ENCODE measurements around the gene PTBP1.
A peak's percentile ranks its signal among the peaks of the same experiment; 100 is the strongest.

Gene PTBP1

GRCh38 chr19:782878-783668, 14.2 kb upstream of the PTBP1 start:
- H3K4me3 ChIP-seq (ENCODE audit: low read length) = peak overlapping the region; percentile 49
- no peak for DNase-seq (ENCODE audit: low read depth)
- TF ChIP-seq CTCF (conservative IDR thresholded peaks at IDR 0.05; ENCODE audit: low read depth, low read length) = no peak

DNA sequence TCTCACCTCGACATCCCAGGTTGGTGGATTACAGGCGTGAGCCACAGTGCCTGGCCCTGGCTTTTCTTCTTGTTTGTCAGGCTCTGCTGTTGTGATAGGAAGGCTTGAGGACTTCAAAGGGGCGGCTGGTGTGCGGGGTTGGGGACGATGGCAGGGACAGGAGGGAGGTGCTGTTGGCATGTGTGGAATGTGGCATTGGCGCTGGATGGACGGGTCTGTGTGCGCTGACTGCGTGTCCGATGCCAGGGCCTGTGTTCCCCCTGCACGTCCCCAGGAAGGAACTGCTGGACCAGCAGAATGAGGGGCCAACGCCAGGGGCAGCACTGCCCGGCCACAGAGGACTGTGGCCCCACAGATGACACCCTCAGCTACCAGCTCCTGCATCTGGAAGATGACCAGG, 12.7 kb upstream of the PTBP1 start:
- peak; percentile 17 for TF ChIP-seq CTCF (conservative IDR thresholded peaks at IDR 0.05; ENCODE audit: low read depth, low read length)
- peak overlapping the region; percentile 29 for H3K4me3 ChIP-seq (ENCODE audit: low read length)
- DNase-seq (ENCODE audit: low read depth) = no peak

- no peak for DNase-seq (ENCODE audit: low read depth)
- H3K4me3 ChIP-seq (ENCODE audit: low read length) = no peak overlapping the region
- TF ChIP-seq CTCF (conservative IDR thresholded peaks at IDR 0.05; ENCODE audit: low read depth, low read length) = no peak
These were observed 9.7 kb upstream of the PTBP1 start for GRCh38 chr19:787536-787935.

GRCh38 chr19:788686-788982, 8.6 kb upstream of the PTBP1 start:
- H3K4me3 ChIP-seq (ENCODE audit: low read length) = no peak overlapping the region
- no peak for DNase-seq (ENCODE audit: low read depth)
- no peak for TF ChIP-seq CTCF (conservative IDR thresholded peaks at IDR 0.05; ENCODE audit: low read depth, low read length)

- no peak for TF ChIP-seq CTCF (conservative IDR thresholded peaks at IDR 0.05; ENCODE audit: low read depth, low read length)
- no peak overlapping the region for H3K4me3 ChIP-seq (ENCODE audit: low read length)
- no peak for DNase-seq (ENCODE audit: low read depth)
These were observed 8.1 kb upstream of the PTBP1 start for GRCh38 chr19:788983-789700.

DNA sequence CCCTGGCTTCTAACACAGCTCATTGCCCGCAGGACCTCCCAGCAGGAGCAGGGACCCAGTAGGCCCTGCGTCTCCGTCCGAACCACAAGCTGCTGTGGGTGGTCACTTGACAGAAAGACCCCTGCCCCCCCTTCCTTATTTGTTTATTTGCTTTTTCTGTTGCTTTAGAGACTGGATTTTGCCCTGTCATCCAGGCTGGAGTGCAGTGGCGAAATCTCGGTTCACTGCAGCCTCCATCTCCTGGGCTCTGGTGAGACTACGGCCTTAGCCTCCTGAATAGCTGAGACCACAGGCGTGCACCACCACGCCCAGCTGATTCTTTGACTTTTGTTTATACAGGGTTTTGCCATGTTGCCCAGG, 7.6 kb upstream of the PTBP1 start:
- H3K4me3 ChIP-seq (ENCODE audit: low read length) = no peak overlapping the region
- no peak for TF ChIP-seq CTCF (conservative IDR thresholded peaks at IDR 0.05; ENCODE audit: low read depth, low read length)
- DNase-seq (ENCODE audit: low read depth) = no peak

- no peak overlapping the region for H3K4me3 ChIP-seq (ENCODE audit: low read length)
- no peak for TF ChIP-seq CTCF (conservative IDR thresholded peaks at IDR 0.05; ENCODE audit: low read depth, low read length)
- no peak for DNase-seq (ENCODE audit: low read depth)
These were observed 6.2 kb upstream of the PTBP1 start for GRCh38 chr19:791007-791566.
